ENCODE results near the gene C4BPA. TPM values are rescaled to one million over a fixed set of nuclear protein-coding genes. Genes with fewer than 3 reads are reported as not detected.

Gene C4BPA
- total RNA-seq, 2 donors from 2014 or later = 1.9 to 2.3 TPM

GRCh38 chr1:207081806-207082205 is 22.2 kb upstream of the C4BPA start:
- DNase-seq = no peak
- TF ChIP-seq CTCF (IDR thresholded peaks at IDR 0.05) = no peak
- H3K9ac ChIP-seq (ENCODE audit: low read depth in 2 of 2, low read length in 2 of 2) = no peak overlapping the region
- no peaks in the 10 kb centered on the region for H3K4me1 ChIP-seq
- H3K9me3 ChIP-seq = no peaks in the 10 kb centered on the region
- no peak overlapping the region for H3K4me3 ChIP-seq
- no peak overlapping the region for H3K27ac ChIP-seq
- no peaks in the 10 kb centered on the region for H3K36me3 ChIP-seq
- no peaks in the 10 kb centered on the region for H3K27me3 ChIP-seq
- intact Hi-C loops (cut with DNase I) = loop anchor here (5.0 to 10.0 kb wide), 4 partner anchors 47 to 415 kb away; partner anchors contain the start of genes C1orf116 and CR1

- Histone ChIP-seq H3K36me3 (no peaks in the 10 kb centered on the region), H3K27ac (no peak overlapping the region), H3K4me3 (no peak overlapping the region), H3K9me3 (no peaks in the 10 kb centered on the region), H3K4me1 (no peaks in the 10 kb centered on the region), H3K9ac (ENCODE audit: low read depth in 2 of 2, low read length in 2 of 2) (no peak overlapping the region), H3K27me3 (no peaks in the 10 kb centered on the region)
- no peak for DNase-seq
- no peak for TF ChIP-seq CTCF (IDR thresholded peaks at IDR 0.05)
- intact Hi-C loops (cut with DNase I) = loop anchor here (5.0 to 10.0 kb wide), 4 partner anchors 49 to 413 kb away; partner anchors contain the start of genes C1orf116 and CR1
Observed at GRCh38 chr1:207084232-207084631, 19.8 kb upstream of the C4BPA start.

GRCh38 chr1:207084701-207085180 is 19.3 kb upstream of the C4BPA start:
- intact Hi-C loops (cut with DNase I) = loop anchor here (5.0 to 10.0 kb wide), 4 partner anchors 50 to 413 kb away; partner anchors contain the start of genes C1orf116 and CR1
- Histone ChIP-seq H3K27me3 (no peaks in the 10 kb centered on the region), H3K9ac (ENCODE audit: low read depth in 2 of 2, low read length in 2 of 2) (no peak overlapping the region), H3K9me3 (no peaks in the 10 kb centered on the region), H3K4me3 (no peak overlapping the region), H3K36me3 (no peaks in the 10 kb centered on the region), H3K27ac (no peak overlapping the region), H3K4me1 (no peaks in the 10 kb centered on the region)
- peak; percentile 70 for DNase-seq
- TF ChIP-seq CTCF (IDR thresholded peaks at IDR 0.05) = peak; percentile 52

- Histone ChIP-seq H3K4me3 (no peak overlapping the region), H3K4me1 (no peaks in the 10 kb centered on the region), H3K9me3 (no peaks in the 10 kb centered on the region), H3K36me3 (no peaks in the 10 kb centered on the region), H3K27ac (no peak overlapping the region), H3K27me3 (no peaks in the 10 kb centered on the region), H3K9ac (ENCODE audit: low read depth in 2 of 2, low read length in 2 of 2) (no peak overlapping the region)
- no peak for DNase-seq
- intact Hi-C loops (cut with DNase I) = loop anchor here (10.0 kb wide), 2 partner anchors 51 to 169 kb away; partner anchors contain the start of gene C1orf116
- no peak for TF ChIP-seq CTCF (IDR thresholded peaks at IDR 0.05)
Observed at GRCh38 chr1:207085887-207086286, 18.1 kb upstream of the C4BPA start.

- H3K27me3 ChIP-seq = no peaks in the 10 kb centered on the region
- H3K4me1 ChIP-seq = no peaks in the 10 kb centered on the region
- no peaks in the 10 kb centered on the region for H3K36me3 ChIP-seq
- H3K9me3 ChIP-seq = no peaks in the 10 kb centered on the region
- TF ChIP-seq CTCF (IDR thresholded peaks at IDR 0.05) = no peak
- intact Hi-C loops (cut with DNase I) = loop anchor here (10.0 kb wide), 2 partner anchors 53 to 167 kb away; partner anchors contain the start of gene C1orf116
- H3K27ac ChIP-seq = peak overlapping the region; percentile 80
- H3K9ac ChIP-seq (ENCODE audit: low read depth in 2 of 2, low read length in 2 of 2) = no peak overlapping the region
- no peak overlapping the region for H3K4me3 ChIP-seq
- DNase-seq = no peak
Observed at GRCh38 chr1:207088161-207088560, 15.9 kb upstream of the C4BPA start.

All from colonic mucosa (tissue), 4 donors.